NCI-H446 (cell line): ENCODE results near the gene SIRT5.
A peak's percentile ranks its signal among the peaks of the same experiment; 100 is the strongest.

ENCODE experiments used
- DNase-seq, 2 experiments: peaks; one replicate each; lab custom pipeline; 2025; lab: John Stamatoyannopoulos, UW

SIRT5 gene

DNA sequence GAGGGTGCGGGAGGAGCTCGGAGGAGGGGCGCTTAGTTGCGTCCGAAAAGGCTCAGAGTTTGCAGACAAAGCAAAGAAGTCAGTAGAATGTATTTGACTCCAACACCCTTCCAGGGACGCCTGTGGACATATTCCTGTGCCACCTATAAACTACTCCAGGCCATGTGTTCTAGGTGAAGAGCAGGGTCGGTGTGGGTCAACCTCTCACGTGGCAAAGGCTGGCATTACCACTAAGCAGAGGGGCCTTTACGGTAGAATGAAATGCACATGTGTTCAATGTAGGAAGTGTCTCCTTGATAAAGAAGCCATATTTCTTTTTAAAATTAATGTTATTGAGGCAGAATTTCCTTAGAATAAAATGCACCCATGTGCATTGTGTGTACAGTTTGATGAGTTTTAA lies 15.4 kb downstream of the SIRT5 start:
- DNase-seq = no peak

GRCh38 chr6:13590574-13591153 lies 16.3 kb downstream of the SIRT5 start:
- no peak for DNase-seq

GRCh38 chr6:13591205-13591921 lies 17.0 kb downstream of the SIRT5 start:
- no peak for DNase-seq

DNA sequence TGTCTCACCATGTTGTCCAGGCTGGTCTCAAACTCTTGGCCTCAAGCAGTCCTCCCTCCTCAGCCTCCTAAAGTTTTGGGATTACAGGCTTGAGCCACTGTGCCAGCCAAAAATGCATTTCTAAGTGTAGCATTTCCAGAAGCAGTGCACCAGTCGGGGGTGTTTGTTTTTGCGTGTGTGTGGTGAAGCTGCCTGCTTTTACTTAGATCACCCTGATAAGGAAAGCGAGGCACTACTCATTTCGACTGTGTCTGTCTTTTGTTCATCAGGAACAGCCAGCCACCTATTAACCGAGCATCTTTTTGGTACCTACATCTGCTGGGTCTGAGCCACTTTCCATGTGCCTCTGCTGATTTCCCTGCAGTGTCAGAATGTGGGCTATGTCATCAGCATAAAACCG lies 18.7 kb downstream of the SIRT5 start:
- no peak for DNase-seq

- no peak for DNase-seq
Measured at GRCh38 chr6:13593720-13594119, 19.3 kb downstream of the SIRT5 start.

DNA sequence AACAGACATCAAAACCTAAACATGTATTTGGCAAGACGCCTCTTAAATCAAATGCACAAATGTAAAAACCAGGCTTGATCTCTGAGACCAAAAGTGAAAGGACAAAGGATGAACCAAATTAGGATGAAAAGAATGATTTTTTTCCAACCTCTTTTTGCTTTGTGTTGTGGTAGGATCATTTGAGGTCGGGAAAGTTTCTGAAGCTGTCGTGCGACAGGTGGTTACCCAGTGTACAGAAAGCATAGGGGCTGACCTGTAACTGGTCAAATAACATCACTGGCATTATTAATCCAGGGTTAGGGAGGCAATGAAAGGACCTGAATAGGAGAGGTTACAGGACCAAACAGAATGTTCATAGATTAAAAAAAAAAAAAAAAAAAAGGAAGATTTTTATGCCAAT lies 22.7 kb downstream of the SIRT5 start:
- DNase-seq = no peak

- no peak for DNase-seq
Measured at GRCh38 chr6:13600036-13600435, 25.6 kb downstream of the SIRT5 start.

DNA sequence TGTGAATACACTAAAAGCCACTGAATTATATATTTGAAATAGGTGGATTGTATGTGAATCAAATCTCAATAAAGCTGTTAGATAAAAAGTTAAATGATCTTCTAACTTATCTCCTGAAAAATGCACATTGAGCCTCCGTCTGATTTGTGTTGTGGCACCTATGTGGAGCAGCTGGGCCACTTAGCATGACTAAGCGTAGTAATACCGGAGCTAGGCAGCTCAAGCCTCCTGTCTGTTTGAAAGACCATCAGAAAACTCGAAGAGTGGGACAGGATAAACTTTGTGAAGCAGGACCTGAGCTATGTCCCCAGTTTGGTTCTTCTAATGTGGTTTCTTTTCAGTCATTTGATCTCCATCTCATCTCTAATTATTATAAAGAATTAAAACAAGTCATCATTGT lies 29.7 kb downstream of the SIRT5 start:
- DNase-seq = no peak

- no peak for DNase-seq
Measured at GRCh38 chr6:13604546-13605416, 30.4 kb downstream of the SIRT5 start.

GRCh38 chr6:13605634-13606033 lies 31.2 kb downstream of the SIRT5 start:
- no peak for DNase-seq

GRCh38 chr6:13611715-13612114 lies 37.3 kb downstream of the SIRT5 start:
- no peak for DNase-seq

DNA sequence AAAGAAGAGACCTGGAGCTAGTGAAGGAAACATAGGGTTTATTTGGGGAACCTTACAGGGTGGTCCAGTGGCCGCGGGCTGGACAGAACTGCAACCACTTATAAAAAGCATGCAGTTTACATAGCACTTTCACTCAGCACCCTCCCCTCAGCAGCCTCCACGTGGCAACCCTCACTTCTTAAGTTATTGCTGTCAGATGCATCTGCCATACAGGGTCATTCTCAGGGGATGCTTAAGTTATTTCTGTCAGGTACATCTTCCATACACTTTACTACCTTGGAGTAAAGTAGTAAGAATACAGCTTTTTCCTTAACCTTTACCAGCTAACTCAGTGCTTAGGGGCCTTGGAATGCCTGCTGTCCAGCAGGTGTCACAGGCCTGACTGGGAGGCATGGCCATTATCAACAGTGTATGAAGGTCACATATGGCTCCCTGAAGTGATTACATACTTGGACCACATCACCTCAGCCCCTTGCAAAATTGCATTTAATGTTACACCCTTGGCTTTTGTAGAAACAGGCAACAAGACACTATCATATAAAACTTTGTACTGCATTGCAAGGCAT lies 38.7 kb downstream of the SIRT5 start:
- DNase-seq = no peak

- peak; percentile 35 to 68 for DNase-seq
Measured at GRCh38 chr6:13614126-13614925, 39.9 kb downstream of the SIRT5 start.

GRCh38 chr6:13614926-13615791 lies 40.8 kb downstream of the SIRT5 start, which contains the start of gene NOL7:
TSS of gene NOL7 (plus strand) at chr6:13615335. CDS start at chr6:13615359, 24 bp downstream.
- peak; percentile 96 to 99 for DNase-seq

GRCh38 chr6:13615792-13616120 lies 41.4 kb downstream of the SIRT5 start:
- peak in 1 of 2 experiments; percentile 33 for DNase-seq

DNA sequence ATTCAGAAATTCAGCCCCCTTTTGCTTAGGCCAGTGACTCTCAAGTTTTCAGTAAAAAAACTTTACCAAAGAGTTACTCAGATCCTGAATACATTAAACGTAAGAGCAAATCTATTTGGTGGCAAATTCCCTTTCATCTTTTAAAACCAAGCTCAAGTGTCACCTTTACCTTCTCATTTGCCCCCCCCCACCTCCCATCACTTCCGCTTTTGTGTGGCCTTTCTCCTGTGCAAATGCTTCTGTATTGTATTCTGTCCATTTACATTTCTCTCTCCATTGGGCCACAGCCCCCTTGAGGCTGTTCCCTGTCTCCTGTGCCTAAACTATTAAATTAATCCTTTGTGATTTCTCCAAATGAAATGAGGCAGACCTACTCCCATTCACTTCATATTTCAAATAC lies 42.7 kb downstream of the SIRT5 start:
- no peak for DNase-seq

DNA sequence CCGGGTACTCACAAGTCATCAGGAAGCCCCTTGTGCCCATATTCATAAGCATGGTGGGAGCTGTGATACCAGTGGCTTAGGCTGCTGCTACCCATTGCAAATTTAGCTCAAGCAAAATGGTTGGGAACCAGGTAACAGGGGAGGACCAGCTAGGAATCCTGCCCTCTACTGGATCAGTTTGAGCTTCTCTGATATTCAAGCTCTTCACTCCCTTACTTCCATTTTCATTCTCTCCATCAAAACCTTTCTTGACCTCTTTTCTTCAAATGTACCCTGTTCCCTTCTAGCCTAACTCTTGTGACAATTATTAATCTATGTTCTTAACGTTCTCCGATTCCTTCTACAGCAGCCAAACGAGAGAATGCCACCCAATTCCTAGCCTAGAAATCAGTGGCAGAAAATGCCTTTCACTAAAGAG lies 50.5 kb downstream of the SIRT5 start:
- peak in 1 of 2 experiments; percentile 12 for DNase-seq

- DNase-seq = no peak
Measured at GRCh38 chr6:13629459-13630116, 55.2 kb downstream of the SIRT5 start.

DNA sequence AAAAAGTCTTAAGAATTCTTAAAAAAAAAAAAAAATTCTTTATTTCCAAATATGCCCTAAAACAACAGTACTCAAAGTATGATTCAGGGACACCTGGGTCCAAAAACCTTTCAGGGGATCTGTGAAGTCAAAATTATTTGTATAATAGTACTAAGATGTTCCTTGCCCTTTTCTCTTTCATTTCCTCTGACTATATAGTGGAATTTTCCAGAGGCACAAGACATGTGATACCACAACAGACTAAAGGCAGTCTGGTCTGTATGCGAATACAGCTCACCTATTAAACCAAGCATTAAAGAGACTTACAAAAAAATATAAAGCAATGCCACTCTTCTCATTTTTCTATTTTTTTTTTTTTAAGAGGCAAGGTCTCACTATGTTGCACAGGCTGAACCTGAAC lies 56.1 kb downstream of the SIRT5 start:
- DNase-seq = no peak

GRCh38 chr6:13633343-13633742 lies 58.9 kb downstream of the SIRT5 start:
- DNase-seq = no peak
